Left forelimb (tissue), 1 donor: ENCODE data around the gene LRP2BP.
A peak's percentile ranks its signal among the peaks of the same experiment; 100 is the strongest.

Experiments
- DNase-seq: peaks from one replicate; pipeline ENCODE4 v3.0.0-alpha.2; 2018; ENCODE audit warnings: low spot score

LRP2BP gene

DNA sequence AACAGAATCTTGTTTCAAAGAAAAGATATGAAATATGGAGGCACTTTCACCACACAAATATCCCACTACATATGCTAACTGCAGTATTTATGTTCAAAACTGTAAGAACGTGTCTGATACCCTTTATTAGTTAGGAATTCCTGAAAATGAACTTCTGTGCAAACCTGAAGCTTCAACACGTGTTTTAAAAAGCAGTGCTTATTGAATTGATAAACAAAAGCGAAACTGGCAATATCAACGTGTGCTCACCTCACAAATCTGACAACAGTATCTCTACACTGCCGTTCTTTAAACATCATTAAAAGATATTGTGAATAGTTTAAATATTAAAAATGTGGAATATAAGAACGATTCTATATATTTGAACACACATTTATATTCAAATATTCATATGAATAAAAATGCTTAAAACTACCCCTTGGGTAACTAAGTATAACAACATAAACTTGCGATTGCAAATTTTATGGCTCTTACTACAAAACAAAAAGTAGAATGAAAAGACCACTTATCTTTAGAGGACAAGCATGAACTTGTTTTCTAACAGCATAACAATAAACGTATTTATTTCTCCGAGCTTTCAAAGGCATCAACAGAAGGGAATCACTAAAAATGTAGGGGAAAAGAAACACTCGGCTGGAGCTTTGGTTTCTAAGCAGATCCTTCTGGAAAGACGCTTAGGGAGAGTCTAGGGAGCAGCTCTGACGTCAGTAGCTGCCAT is at the start of gene LRP2BP:
LRP2BP (minus strand) TSS at position 687 of the 718 bp plus-strand sequence. CDS start 17,738 bp downstream, outside the sequence.
- DNase-seq: no peak

DNA sequence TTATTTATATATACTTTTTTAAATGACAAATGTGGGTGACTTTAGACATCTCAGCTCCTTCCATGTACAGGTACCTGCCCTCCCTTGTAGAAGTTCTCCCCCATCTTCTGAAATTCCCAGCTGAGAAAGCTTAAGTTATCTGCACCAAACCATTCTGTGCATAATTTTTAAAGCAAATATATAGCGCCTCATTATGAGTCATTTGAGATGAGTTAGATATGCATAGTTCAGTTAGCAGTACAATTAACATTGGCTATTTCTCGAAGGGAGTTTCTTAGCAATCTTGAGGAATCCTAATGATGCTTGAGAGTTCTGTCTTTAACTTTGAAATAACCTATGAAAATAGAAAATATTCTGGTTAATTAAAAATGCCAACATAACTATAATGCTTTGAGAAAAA is 49.5 kb upstream of the LRP2BP start:
- no peak for DNase-seq

DNA sequence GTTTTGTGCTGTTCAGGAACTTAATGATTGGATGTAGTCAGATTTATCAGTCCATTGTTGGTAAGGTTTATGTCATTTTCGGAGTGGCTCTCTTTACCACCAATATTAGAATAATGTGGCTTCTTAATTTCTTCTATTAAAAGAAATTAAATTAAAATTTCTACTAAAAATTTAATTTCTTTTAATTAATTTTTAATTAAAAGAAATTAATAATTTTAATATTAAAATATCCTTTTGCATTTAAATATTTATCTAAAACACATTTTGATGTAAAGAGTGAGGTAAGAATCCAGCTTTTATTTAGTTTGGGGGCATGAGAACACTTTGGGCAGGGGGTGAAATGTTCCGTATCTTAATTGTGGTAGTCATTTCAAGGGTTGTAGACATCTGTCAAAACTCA is 45.8 kb upstream of the LRP2BP start:
- no peak for DNase-seq

DNA sequence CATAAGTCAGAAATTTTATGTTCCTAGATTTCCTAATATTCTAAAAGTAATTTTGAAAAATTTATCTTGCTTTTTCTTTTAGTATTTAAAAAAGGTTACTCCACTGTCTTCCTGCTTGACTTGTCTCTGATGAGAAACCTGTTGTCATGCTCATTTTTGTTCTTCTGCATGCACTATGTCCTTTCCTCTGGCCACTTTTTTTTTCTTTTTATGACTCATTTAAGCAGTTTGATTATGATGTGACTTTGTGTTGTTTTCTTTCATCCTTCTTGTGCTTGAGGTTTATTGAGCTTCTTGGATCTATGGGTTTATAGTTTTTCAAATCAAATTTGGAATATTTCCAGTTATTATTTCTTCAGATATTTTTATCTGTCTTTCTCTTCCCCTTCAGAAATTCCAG is 42.1 kb upstream of the LRP2BP start:
- no peak for DNase-seq

DNA sequence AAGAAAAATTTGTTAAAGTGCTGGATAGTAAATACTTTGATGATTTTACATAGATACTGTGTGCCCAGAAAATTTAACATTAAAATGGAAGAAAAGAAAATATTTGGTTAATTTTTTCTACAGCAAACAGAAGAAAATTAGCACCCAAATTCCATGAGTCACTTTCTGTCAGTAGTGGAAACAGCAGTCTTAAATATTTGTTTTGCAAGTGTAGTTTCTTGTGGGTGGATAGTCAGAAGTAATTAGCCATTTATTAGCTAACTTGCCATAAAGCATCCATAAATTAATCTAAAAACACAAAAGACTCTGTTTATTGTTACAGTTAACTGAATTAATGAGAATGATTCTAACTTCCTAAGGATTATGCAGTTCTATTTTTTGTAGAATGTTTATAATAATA is 39.7 kb upstream of the LRP2BP start:
- DNase-seq: no peak

DNA sequence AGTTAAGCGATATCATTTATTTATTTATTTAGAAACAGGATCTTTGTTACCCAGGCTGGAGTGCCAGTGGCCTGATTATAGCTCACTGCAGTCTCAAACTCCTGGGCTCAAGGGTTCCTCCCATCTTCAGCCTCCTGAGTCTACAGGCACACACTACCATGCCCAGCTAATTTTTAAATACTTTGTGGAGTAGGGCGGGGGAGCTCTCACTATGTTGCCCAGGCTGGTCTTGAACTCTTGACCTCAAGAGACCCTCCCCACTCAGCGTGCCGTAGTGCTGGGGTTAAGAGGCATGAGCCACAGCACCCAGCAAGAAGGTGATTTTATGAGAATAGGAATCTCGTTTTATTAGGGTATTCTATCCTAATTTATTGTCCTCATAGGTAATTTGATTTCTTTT is 33.9 kb upstream of the LRP2BP start:
- DNase-seq: no peak

DNA sequence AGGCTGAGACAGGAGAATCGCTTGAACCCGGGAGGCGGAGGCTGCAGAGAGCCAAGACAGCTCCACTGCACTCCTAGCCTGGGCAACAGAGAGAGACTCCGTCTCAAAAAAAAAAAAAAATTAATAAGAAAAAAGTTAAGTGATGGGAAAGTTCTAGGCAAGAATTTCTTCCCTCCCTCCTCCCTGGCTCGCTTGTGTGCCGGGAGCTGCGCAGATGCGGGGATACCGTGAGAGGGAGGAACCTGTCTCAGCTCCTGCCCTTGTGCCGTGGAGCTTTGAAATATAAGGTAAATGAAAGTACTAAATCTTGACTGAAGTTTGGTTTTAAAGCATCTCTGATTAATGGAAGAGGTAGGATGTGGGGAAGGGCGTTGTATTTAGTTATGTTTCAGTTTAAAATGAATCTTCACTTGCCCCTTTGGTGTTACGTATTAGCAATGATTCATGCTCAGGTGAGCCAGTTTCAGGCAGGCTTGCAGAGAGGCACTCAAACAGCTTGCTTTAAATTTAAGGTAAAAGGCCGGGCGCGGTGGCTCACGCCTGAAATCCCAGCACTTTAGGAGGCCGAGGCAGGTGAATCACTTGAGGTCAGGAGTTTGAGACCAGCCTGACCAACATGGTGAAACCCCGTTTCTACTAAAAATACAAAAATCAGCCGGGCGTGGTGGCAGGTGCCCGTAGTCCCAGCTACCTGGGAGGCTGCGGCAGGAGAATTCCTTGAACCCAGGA is 31.4 kb upstream of the LRP2BP start:
- no peak for DNase-seq

DNA sequence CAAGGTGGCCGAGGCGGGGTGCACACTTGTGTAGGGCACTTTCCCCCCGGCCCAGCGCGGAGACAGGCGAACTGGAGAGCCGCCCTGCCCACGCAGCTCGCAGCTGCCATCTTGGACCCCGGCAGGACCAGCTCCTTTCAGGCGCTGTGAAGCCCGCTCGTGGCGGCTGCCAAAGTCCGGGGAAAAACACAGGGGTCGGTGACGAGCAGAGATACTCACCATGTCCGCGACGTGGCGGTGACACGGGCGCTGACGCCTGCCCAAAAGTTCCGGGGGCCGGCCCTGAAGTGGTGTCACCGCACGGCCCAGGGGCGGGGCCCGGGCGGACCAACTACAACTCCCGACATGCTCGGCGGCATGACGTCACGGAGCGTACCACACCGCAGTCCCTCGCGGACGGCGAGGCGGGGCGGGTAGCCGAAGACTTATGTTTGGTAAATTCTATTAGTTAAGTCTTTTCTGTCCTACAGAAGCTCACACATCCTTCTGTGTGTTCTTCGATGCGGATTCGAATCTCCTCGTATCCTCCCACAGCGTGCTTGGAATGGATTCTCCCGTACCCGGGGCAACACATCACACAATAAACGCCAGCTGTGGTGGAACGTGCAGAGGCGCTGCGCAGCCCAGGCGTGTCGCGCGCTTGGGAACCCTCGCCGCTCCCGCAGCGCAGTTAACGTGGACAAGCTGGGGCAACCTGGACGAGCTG is 30.1 kb upstream of the LRP2BP start, which contains the start of gene UFSP2:
UFSP2 (minus strand) TSS at position 318 of the 706 bp plus-strand sequence; CDS start at position 222, 96 bp downstream.
- DNase-seq: peak; percentile 96

DNA sequence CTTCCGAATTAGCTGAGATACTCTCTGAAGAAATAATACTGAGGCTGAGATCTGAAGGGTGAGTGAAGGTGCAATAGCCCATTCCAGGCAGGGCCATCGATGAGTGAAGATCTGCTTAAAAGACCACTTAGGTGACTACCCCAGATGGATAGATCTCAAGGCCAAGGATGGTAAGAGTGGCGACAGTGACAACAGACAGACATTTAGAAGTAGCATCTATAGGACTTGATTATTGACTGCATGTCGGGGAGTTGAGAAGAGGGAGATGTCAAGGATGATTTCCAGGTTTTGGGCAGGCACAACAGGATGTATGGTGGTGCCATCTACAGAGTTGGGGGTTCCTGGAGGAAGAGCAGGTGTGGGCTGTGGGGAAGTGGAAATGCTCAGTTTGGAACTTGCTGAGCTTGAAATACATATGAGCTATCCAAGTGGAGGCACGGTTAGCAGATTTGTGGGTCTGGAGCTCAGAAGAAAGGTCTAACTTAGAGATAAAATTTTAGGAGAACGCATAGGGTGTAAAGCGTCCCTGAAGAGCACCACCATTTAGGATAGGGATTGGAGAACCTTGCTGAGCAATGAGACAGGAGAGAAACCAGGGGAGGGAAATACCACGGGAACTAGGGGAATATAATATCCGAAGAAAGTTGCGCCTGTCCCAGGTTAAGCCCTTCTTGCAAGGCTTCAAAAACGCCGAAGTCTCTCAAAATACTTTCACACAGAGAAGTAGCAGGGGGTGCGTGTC is 29.4 kb upstream of the LRP2BP start:
- no peak for DNase-seq

DNA sequence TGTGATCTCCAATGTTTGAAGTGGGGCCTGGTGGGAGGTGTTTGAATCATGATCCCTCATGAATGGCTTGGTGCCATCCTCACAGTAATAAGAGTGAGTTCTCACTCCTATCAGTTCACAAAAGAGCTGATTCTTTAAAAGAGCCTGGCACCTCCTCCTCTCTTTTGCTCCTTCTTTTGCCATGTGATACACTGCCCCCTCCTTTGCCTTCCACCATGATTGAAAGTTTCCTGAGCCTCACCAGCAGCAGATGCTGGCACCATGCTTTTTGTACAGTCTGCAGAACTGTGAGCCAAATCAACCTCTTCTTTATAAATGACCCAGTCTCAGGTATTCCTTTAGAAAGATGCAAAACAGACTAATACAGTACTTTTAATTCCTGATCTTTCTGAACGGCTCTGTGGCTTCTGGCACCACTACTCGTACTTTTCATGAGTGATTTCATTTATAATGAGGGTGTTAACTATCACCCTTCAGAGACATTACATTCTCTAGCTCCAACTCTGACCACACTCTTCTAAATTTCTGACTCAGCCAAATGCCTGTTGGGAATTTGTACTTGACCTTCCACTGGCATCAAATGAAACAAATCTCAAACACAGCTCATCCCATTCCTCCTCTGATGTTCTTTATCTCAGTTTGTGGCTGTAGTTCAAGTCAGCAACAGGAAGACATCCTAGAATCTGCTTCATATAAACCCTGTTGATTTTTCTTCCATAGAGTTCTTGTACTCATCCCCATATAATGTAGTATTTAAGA is 25.8 kb upstream of the LRP2BP start:
- DNase-seq: no peak

DNA sequence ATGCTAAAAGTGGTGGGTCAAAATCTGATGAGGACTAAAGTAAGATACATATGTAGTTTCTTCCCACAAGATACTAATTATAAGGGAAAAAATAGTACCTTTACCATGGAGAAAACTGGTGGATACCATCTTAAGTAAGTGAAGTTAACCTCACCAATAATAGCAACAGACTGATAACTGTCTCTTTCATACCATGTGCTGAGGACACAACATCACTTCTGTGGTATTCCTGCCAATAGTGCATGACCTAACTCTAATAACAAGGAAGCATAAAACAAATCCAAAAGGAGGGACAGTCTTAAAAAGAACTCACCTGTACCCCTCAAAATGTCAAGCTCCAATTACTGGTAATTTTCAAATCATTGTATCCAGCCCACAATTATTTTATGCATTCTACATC is 21.2 kb upstream of the LRP2BP start:
- no peak for DNase-seq

DNA sequence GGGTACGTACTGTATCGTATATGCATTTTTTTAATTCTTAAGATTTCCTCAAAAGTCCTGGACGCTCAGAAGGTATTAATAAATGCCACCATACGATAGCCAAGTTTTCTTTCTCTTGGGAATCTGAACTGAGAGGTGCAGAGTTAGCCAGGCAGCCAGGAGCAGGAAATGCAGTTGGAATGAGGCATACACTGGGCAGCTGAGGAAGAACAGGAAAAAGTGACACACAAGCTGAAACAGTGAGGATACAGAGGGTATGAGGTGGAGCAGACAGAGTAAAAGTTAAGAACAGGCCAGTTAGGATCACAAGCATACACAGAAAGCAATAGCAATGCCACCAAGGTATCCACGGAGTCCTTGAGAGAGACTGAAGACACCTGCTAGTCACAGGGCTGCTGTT is 16.7 kb upstream of the LRP2BP start:
- no peak for DNase-seq

DNA sequence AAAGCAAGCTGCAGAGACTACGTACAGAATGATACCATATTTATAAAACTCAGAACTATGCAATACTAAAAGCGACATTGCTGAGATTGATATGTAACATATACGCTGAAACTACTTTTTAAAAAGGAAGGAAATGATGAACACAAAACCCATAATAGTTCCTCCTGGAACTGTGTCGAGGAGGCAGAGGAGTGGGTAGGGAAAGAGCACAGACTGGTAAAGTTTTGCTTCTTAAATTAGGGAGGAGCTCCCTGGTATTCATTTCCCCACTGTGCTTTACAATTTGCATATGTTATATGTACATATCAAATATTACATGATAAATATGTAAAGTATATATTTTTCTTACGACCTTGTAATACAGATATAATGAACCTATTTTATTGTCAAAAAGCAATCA is 16.1 kb upstream of the LRP2BP start:
- no peak for DNase-seq

DNA sequence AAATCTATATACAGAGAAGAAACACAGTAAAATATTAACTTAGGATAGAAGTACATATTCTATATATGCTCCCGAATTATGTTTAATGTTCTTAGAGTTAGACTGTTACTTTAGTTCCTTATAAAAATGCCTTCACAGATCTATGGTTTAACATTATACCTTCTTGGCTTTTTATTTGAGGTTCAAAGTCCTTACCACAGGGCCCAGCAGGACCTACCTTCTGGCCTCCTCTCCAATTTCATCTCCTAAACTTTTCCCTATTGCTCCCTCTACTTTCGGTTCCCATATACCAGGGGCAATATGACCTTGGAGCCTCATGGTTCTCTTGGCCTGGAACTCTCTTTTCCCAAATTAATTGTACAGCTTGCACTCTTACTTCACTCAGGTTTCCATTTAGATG is 12.7 kb upstream of the LRP2BP start:
- DNase-seq: no peak

DNA sequence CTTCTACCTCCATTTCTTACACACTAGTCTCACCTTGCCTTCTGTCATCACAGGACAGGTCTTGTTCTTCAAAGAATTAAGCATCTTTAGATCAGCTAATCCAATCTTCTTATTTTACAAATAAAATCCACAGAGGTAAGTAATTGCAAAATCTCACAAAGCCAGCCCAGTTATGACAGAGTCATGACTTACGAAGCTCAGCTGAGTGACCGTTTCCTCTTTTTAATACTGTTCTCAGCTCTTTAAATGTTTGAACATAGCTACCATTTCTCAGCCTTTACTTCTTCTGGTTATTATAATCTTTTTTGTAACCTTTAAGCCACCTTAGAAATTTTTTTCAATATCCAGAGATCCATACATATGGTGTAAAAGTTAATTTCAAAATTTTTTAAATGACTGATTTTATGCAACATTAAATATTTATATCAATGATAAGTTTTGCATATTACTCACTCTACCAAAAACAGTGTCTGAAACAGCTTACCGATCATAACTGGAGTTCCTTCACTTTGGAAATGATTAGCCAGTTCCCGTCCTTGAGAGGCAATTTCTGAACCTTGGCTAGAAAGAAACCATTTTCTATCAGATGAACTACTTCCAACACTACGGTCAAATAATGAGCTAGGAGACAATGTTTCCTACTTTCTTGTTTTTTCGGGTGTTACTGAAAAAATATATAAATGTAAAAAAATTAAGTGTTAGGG is 9.7 kb upstream of the LRP2BP start:
- DNase-seq: no peak

DNA sequence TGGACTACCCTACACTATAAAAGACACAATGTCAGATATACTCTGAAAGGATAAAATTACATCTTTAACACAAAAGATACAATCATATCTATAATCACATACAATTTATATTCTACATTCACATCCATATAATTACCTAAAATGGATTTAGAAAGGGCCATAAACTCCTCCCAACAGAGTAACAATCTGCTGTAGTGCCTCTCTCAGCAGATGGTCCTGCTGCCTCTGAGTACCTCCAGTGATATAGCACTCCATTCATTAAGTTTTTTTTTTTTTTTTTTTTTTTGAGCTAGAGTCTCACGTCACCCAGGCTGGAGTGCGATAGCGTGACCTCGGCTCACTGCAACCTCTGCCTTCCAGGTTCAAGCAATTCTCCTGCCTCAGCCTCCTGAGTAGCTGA is 8.3 kb upstream of the LRP2BP start:
- no peak for DNase-seq

DNA sequence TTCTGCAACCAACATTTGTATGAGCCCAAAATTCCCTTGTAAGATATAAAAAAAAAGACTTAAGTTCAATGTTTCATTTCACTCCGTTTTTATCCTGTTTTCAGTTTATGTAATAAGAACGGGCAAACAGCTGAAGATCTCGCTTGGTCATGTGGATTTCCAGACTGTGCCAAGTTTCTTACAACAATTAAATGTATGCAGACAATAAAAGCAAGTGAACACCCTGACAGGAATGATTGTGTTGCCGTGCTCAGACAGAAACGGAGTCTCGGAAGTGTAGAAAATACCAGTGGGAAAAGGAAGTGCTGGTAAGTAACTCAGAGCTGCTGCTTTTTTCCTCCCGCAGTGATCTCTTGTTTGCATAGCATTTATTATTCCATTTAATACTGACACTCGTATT is 3.7 kb upstream of the LRP2BP start:
- DNase-seq: no peak

DNA sequence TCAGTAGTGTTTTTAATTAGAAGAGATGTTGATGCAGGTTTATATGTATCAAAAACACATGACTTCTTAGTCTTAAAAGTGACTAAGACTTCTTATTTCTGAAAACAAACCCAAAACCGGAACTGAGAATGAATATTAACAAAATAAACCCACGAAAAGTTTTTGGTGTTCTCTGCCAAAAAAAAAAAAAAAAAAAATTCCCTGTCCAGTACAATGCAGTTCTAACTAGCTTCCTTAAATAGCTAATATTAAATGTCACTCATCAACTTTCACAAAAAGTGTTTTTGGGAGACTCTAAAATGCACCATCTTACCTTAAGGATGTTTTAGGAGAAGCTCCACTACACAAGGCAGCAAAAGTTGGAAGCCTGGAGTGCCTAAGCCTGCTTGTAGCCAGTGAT is 2.9 kb upstream of the LRP2BP start:
- no peak for DNase-seq

DNA sequence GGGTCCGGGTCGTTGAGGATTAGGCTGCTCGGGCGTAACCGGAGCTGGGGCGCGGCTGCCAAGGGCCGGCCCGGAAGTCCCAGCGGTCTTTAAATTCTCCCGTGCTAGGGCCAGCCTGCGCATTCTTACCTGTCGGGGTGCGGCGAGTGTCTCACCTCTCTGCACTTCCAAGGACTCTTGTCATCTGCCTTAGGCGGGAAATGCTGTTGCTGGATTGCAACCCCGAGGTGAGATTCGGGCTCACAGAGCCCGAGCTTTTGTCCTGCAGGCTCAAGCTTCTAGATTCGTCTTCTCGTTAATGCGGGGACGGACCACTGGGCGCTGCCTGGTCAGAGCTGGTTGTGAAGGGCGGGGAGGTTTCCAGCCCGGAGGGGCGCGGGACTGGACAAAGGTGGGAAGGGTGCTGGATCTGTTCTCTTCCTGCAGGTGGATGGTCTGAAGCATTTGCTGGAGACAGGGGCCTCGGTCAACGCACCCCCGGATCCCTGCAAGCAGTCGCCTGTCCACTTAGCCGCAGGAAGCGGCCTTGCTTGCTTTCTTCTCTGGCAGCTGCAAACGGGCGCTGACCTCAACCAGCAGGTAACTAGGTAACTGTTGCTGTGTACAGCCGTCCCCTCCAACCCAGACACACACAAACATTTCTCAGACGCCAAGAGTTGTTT is 1.1 kb upstream of the LRP2BP start, which contains the start of gene ANKRD37:
ANKRD37 (plus strand) TSS at position 118 of the 662 bp plus-strand sequence; CDS start at position 201, 83 bp downstream.
- DNase-seq: no peak
